Sigmoid colon (tissue), 4 donors: ENCODE results near the gene ANTXR1.

ENCODE experiments used
- CTCF ChIP-seq, 4 experiments: fragments of 450-650 bp in 3 of 4; fragments of 200-600 bp in 1 of 4; IDR thresholded peaks; one replicate each; pipeline ENCODE4 v1.5.1; 2016 to 2019; ENCODE audit warnings: antibody characterized with exemption in 4 of 4, mild to moderate bottlenecking in 3 of 4, moderate library complexity in 2 of 4
- EP300 ChIP-seq, 4 donors: sonication (generic); formaldehyde crosslinking; IDR thresholded peaks; one replicate each; pipeline ENCODE4 v1.6.1; 2017; ENCODE audit warnings: antibody characterized with exemption in 4 of 4
- POLR2AphosphoS5 ChIP-seq, 4 donors: sonication (generic); formaldehyde crosslinking; IDR thresholded peaks; one replicate each; pipeline ENCODE4 v1.6.1; 2017; ENCODE audit warnings: antibody characterized with exemption in 4 of 4

DNA sequence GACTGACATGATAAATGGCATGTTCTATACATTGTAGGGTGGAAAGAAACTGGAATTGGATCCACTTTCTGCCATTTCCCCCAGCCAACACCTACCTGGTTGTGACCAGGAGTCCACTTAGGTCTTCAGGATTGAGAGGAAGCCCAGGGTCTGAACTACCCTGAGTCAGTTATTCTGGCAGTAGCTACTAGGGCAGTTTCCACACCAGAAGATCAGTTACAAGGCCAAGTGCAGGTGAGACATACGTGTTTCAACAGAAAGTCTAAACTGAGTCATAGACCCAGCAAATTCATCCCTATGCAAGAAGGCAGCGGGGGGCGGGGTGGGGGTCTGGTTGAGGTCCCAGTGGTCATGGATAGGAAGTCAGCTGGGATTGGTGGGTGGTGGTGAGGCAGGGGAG lies 21.9 kb downstream of the ANTXR1 start:
- TF ChIP-seq CTCF (IDR thresholded peaks at IDR 0.05), result no peak
- no peak for TF ChIP-seq POLR2AphosphoS5 (IDR thresholded peaks at IDR 0.05)
- TF ChIP-seq EP300 (IDR thresholded peaks at IDR 0.05), result no peak
